AG04449 (cell line): ENCODE measurements around the gene COX7A2.

Experiments used
- CTCF ChIA-PET: fragments of 350-600 bp; formaldehyde crosslinking; extraction: SDS; loops from one replicate; lab custom pipeline; 2021; ENCODE audit warnings: antibody characterized with exemption; lab: Yijun Ruan, JAX
- POLR2A ChIA-PET: fragments of 400-600, 350-600 bp; formaldehyde crosslinking; extraction: SDS; loops from one replicate; lab custom pipeline; 2020; ENCODE audit warnings: antibody characterized with exemption, inconsistent platforms; lab: Yijun Ruan, JAX
- DNase-seq: peaks from one replicate; pipeline ENCODE4 v3.0.0-alpha.2; 2010; ENCODE audit warnings: low read depth, low spot score
- H3K4me3 ChIP-seq: 2 replicates; pipeline ENCODE4 v1.5.1; 2011; ENCODE audit warnings: low read depth, mild to moderate bottlenecking, control low read depth, low read length
- TF ChIP-seq, protein P1 (sequence below): IDR thresholded peaks from one replicate; pipeline ENCODE4 v1.5.1; 2011; ENCODE audit warnings: mild to moderate bottlenecking, moderate library complexity, low read length, control low read depth, inconsistent platforms; ENCODE audit not compliant: insufficient read depth; ENCODE audit errors: missing control alignments

Gene COX7A2

DNA sequence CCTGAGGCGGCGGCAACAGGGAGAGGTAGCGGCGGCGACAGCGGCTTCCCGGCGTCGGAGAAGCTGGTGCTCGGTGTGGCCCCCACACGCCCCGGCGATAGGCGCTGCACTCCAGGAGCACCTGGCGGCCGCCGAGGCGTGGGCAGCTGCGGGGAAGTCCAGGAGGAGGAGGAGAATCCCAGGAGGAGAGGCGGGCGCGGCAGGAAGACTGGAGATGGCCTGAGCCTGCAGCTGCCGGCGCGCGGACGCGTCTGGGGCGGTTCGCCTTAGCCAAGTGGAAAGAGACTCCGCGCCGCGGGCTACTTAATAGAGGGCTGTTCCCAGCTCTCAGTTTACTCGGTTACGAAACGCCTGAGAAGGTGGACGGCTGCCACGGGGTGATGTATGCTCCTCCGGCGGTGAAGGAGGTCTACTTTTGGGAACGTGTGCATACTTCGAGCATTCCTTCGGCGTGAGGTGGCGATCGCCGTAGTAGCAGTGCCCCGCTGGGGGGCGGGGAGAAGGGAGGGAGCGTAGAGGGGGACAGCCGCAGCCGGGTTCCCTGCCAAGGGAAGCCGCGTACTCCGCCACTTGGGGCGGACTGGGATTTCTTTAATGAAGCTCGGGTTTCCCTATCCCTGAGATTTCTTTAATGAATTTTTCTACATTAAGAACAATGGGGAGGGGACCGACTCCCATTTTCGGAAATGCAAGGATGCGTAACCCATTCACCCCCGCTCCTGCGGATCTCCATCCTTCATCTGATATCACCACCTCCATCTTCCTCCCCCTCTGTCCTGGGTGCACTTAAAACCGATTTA is 37.6 kb downstream of the COX7A2 start, which contains the start of gene COL12A1:
COL12A1 (minus strand) TSS at position 278 of the 800 bp plus-strand sequence. CDS start 3,261 bp downstream, outside the sequence.
- peak within 1 kb of the TSS; percentile 100 for H3K4me3 ChIP-seq
- ChIA-PET POLR2A (interaction anchor here (0.6 to 2.2 kb wide), 19 partner anchors 23 to 1402 kb away, joined by 3 to 14 read pairs (median 3); no protein-coding TSS in a partner anchor), CTCF (interaction anchor here (0.8 to 11.9 kb wide), 12 partner anchors 12 to 1473 kb away, joined by 3 to 328 read pairs (median 4); no protein-coding TSS in a partner anchor)
- TF ChIP-seq, protein P1, sequence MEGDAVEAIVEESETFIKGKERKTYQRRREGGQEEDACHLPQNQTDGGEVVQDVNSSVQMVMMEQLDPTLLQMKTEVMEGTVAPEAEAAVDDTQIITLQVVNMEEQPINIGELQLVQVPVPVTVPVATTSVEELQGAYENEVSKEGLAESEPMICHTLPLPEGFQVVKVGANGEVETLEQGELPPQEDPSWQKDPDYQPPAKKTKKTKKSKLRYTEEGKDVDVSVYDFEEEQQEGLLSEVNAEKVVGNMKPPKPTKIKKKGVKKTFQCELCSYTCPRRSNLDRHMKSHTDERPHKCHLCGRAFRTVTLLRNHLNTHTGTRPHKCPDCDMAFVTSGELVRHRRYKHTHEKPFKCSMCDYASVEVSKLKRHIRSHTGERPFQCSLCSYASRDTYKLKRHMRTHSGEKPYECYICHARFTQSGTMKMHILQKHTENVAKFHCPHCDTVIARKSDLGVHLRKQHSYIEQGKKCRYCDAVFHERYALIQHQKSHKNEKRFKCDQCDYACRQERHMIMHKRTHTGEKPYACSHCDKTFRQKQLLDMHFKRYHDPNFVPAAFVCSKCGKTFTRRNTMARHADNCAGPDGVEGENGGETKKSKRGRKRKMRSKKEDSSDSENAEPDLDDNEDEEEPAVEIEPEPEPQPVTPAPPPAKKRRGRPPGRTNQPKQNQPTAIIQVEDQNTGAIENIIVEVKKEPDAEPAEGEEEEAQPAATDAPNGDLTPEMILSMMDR: peak; percentile 15
- DNase-seq: peak; percentile 98

DNA sequence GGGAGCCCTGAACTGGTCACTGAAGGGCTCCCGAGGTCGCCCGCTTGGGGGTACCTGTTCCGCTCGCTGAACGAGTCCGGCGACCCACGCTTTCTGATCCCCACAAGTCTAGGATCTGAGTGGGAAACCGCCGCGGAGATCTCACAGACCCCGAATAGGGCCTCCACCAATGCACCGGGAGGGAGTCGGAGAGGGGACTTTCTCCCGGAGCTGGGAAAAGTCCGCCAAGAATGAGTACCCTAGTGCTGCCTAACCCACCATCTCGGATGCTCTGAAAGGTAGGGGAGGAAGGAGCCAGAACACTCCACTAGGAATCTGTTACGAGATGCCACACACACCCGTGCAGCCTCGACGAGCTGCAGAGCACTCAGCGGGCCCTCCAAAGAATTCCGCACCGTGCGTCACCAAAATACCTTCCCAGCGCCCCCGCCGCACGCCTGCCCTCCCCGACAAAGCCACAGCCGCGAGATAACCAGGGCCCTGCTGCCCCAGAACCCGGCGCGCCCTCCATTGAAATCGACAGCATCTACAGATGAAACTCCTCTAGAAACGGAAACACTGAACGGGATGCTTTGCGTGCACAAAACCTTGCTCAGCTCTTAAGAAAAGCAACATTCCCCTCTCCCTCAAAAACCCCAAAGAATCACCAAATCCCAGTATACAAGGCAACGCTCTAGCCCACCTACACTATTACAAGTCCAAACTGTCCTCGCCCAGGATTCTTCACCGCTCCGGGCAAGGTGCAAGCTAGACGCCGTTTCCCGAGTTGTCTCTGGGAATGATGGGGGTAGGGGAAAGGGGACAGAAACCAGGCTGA is 38.4 kb downstream of the COX7A2 start:
- POLR2A ChIA-PET: interaction anchor here (0.6 to 2.2 kb wide), 17 partner anchors 22 to 1378 kb away, joined by 3 to 14 read pairs (median 3); no protein-coding TSS in a partner anchor
- no peak for DNase-seq
- H3K4me3 ChIP-seq: peak overlapping the region; percentile 100
- CTCF ChIA-PET: interaction anchor here (0.6 to 11.9 kb wide), 15 partner anchors 13 to 1464 kb away, joined by 3 to 328 read pairs (median 4); no protein-coding TSS in a partner anchor
- TF ChIP-seq, protein P1: no peak

DNA sequence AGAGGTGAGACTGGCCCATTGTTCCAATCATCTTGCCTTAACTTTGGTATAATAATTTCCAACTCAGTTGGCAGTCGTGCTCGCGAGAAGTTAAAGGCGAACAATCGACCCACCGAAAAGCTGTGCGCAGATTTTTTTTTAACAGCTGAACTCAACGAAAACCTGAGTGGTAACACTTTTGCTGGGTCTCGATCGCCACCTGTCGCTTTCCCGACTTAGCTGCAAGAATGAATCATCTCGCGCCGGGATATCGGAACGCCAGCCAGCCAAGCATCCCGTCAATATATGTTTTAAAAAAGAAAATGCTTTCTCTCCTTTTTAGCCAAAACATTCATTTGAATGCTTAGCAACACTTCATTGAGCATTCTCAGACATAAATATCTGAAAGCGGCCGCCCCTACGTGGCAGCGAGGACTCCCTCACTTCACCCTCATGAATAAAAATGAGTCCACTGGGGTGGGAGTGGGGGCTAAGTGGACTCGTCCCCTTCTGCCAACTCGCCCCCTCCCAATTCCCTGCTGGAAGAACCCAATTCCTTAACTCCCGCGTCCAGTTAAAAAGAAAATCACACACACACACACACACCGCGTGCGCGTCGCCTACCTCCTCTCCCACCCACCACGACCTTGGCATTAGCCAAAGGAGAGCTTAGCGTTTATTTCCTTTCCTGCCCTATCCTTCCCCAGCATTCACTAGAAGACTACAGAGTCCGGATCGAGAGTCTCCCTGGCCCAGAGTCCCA is 39.2 kb downstream of the COX7A2 start:
- TF ChIP-seq, protein P1: peak; percentile 69
- POLR2A ChIA-PET: interaction anchor here (0.6 to 2.2 kb wide), 9 partner anchors 23 to 981 kb away, joined by 3 to 14 read pairs (median 4); no protein-coding TSS in a partner anchor
- CTCF ChIA-PET: interaction anchor here (0.6 to 11.9 kb wide), 30 partner anchors 12 to 1471 kb away, joined by 3 to 328 read pairs (median 3); no protein-coding TSS in a partner anchor
- H3K4me3 ChIP-seq: peak overlapping the region; percentile 100
- peak; percentile 76 for DNase-seq

DNA sequence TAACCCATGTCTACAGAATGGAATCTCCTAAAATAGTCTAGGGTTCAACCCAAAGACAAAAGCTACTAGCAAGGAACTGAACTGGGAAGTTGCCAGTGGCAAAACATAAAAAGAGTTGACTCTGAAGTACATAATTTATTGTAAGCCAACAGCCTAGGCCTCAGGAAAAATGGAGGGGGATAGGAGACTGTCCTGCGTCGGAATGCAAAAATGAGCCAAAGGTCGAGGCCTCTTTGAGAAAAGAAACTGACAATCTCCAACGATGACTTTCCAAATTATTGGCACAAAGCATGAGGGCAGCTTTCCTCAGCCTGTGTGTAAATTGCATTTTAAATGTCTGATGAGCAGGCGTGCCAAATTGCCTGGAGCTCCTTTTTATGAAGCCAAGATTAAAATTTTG is 39.9 kb downstream of the COX7A2 start:
- ChIA-PET CTCF (interaction anchor here (0.7 to 11.9 kb wide), 30 partner anchors 12 to 1471 kb away, joined by 3 to 328 read pairs (median 3); no protein-coding TSS in a partner anchor), POLR2A (interaction anchor here (0.6 to 1.3 kb wide), 2 partner anchors 468 to 981 kb away, joined by 3 to 4 read pairs; no protein-coding TSS in a partner anchor)
- TF ChIP-seq, protein P1: no peak
- peak overlapping the region; percentile 100 for H3K4me3 ChIP-seq
- no peak for DNase-seq

DNA sequence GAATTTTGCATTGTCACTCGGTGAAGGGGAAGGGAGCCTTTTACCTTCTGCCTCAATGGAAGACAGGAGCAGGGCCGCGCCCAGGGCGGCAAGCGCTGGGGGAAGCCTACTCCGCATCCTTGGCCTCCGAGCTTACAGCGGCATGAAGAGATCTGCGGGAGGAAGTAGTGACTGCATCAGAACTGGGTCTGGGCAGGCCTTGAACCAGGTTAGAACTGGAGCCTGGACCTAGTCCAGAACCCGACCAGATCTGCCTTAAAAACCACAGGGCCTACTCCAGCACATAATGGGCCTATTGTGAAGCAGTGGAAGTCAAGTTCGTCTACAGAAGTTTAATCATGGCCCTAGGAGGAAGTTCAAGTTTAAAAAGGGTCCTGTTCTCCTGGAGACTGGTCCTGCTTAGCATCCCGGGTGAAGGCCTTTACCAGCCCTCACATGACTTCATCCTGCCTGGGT is 40.9 kb downstream of the COX7A2 start:
- TF ChIP-seq, protein P1: no peak
- ChIA-PET CTCF (interaction anchor here (0.9 to 11.9 kb wide), 16 partner anchors 12 to 1470 kb away, joined by 3 to 328 read pairs (median 4); no protein-coding TSS in a partner anchor), POLR2A (interaction anchor here (0.9 to 1.2 kb wide), 2 partner anchors 531 to 792 kb away, joined by 3 read pairs; no protein-coding TSS in a partner anchor)
- H3K4me3 ChIP-seq: peak overlapping the region; percentile 100
- no peak for DNase-seq
